CD4-positive, alpha-beta memory T cell (primary cell): ENCODE measurements around the gene JADE2. TPM values are rescaled to one million over a fixed set of nuclear protein-coding genes. Genes with fewer than 3 reads are reported as not detected.

Experiments used
- CTCF ChIA-PET: fragments of 350-600 bp; sonication (Branson Sonifier 250); formaldehyde crosslinking; loops from one replicate; lab custom pipeline; 2021; ENCODE audit warnings: inconsistent platforms; ENCODE audit not compliant: partially characterized antibody; lab: Charles Lee
- POLR2A ChIA-PET: fragments of 350-600 bp; sonication (Branson Sonifier 250); formaldehyde crosslinking; loops from one replicate; lab custom pipeline; 2021; ENCODE audit not compliant: partially characterized antibody; lab: Charles Lee
- DNase-seq, 5 donors: peaks; one replicate each; pipeline versions ENCODE4 v3.0.0 to v3.0.0-alpha.2; 2020 to 2022; ENCODE audit warnings: mixed read lengths in 1 of 5
- H3K27ac ChIP-seq: one replicate; pipeline ENCODE4 v1.7.0; 2013; ENCODE audit warnings: low read depth, low read length
- H3K27me3 ChIP-seq: 2 replicates; pipeline ENCODE4 v1.7.0; 2013; ENCODE audit warnings: mild to moderate bottlenecking, low read length, moderate library complexity; ENCODE audit not compliant: insufficient read depth
- H3K36me3 ChIP-seq: 2 replicates; pipeline ENCODE4 v1.7.0; 2013; ENCODE audit warnings: mild to moderate bottlenecking, low read length, moderate library complexity; ENCODE audit not compliant: insufficient read depth
- H3K4me1 ChIP-seq: 2 replicates; pipeline ENCODE4 v1.7.0; 2013; ENCODE audit warnings: mild to moderate bottlenecking, low read length, moderate library complexity; ENCODE audit not compliant: insufficient read depth
- H3K4me3 ChIP-seq, 2 donors: one replicate each; pipeline ENCODE4 v1.7.0; 2013; ENCODE audit warnings: low read length in 2 of 2, mild to moderate bottlenecking in 1 of 2
- H3K9me3 ChIP-seq, 2 donors: one replicate each; pipeline ENCODE4 v1.7.0; 2013; ENCODE audit warnings: low read length in 2 of 2, control low read depth in 1 of 2; ENCODE audit not compliant: control insufficient read depth in 1 of 2
- H3K27ac Mint-ChIP-seq, 7 donors: one replicate each; pipeline ENCODE4 v1.8.0; 2020 to 2021; ENCODE audit warnings: mixed read lengths in 7 of 7, mild to moderate bottlenecking in 6 of 7, inconsistent platforms in 3 of 7, moderate library complexity in 3 of 7
- H3K27me3 Mint-ChIP-seq, 2 donors: one replicate each; pipeline ENCODE4 v1.8.0; 2020 to 2021; ENCODE audit warnings: mixed read lengths in 2 of 2
- H3K36me3 Mint-ChIP-seq, 2 donors: one replicate each; pipeline ENCODE4 v1.8.0; 2020 to 2021; ENCODE audit warnings: mixed read lengths in 2 of 2, inconsistent platforms in 1 of 2, mild to moderate bottlenecking in 1 of 2
- H3K4me1 Mint-ChIP-seq, 4 donors: one replicate each; pipeline ENCODE4 v1.8.0; 2020 to 2021; ENCODE audit warnings: mixed read lengths in 4 of 4, mild to moderate bottlenecking in 1 of 4
- H3K4me3 Mint-ChIP-seq, 8 donors: one replicate each; pipeline ENCODE4 v1.8.0; 2020 to 2021; ENCODE audit warnings: mixed read lengths in 8 of 8, mild to moderate bottlenecking in 7 of 8, moderate library complexity in 6 of 8, inconsistent platforms in 3 of 8
- H3K9me3 Mint-ChIP-seq, 8 donors: one replicate each; pipeline ENCODE4 v1.8.0; 2020 to 2021; ENCODE audit warnings: mixed read lengths in 8 of 8, mild to moderate bottlenecking in 5 of 8, inconsistent platforms in 3 of 8, moderate library complexity in 1 of 8
- intact Hi-C: fragments of 100-400 bp; cut with micrococcal nuclease; formaldehyde crosslinking; loops from one replicate; pipeline ENCODE4 v1.15.1; 2023
- polyA plus RNA-seq, 2 donors: library from polyadenylated mRNA; unstranded; fragments of 300-500 nt; fragmentation: Illumina TruSeq; gene quantifications; one replicate each; pipeline ENCODE4 v1.2.3, GENCODE V29; 2021
- total RNA-seq, 2 experiments: library from RNA; stranded (reverse); gene quantifications; one replicate each; pipeline ENCODE4 v1.2.3, GENCODE V29; 2021

JADE2 gene
- total and polyA plus RNA-seq, 4 experiments from 2014 or later: 9.1 to 276 (median 154) TPM

DNA sequence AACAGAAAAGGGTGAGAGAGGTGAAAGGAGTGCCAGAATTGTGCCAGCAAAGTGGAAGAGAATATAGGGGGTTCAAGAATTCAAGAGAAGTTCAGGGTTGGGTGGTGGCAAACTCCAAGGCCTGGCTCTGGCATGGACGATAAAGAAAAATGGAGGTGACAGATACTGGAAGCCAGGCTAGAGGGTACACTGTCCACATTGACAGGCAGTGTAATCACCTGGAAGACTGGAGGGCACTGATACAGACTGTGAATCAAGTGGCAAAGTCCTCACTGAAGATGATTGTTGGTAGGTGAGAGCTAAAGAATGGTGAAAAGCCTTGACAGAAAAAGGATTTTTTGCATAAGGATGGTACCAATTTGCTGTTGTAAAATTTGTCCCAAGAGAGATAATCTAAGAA, 100.1 kb downstream of the JADE2 start:
- Mint-ChIP-seq H3K9me3 (no peaks in the 10 kb centered on the region), H3K4me3 (peak overlapping the region in 1 of 8 donors; percentile 58), H3K36me3 (peaks cover 19 to 35% of the 10 kb centered on the region in 2 donors), H3K27ac (peak overlapping the region in 5 of 7 donors; percentile 27 to 82 (median 80)), H3K4me1 (peaks cover 17 to 31% (median 24%) of the 10 kb centered on the region in 4 donors), H3K27me3 (no peaks in the 10 kb centered on the region)
- Histone ChIP-seq H3K9me3 (no peaks in the 10 kb centered on the region), H3K4me1 (peaks cover 12% of the 10 kb centered on the region), H3K36me3 (peaks cover 29% of the 10 kb centered on the region), H3K27me3 (no peaks in the 10 kb centered on the region), H3K27ac (no peak overlapping the region), H3K4me3 (no peak overlapping the region)
- ChIA-PET CTCF (no interaction called here), POLR2A (no interaction called here)
- intact Hi-C loops: no loop called here
- no peak for DNase-seq

DNA sequence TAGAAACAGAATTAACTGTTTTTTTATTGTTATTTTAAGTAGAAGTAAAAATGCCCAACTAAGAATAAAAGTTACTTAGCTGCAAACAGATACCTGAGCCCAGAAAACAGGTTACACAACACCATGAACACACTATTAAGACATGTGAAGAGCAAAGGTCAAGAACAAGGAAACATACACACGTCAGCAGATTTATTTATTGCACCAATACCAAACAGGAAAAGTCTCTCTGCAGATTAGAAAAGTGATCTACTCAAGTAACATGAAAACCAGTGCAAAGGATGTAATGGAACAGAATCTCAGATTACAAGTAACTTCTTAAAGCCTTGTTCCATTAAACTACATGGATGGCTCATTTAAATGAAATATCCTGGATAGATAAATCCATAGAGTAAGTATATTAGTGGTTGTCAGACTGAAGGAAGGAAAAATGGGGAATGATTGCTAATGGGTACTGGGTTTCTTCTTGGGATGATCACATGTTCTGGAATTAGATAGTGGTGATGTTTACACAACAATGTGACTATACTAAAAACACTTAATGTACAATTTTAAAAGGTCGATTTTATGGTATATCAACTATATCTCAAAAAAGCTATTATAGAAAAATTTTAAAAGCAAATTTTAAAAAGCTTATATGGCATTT, 101.0 kb downstream of the JADE2 start:
- CTCF ChIA-PET: interaction anchor here (0.6 kb wide), 1 partner anchor 219 kb away, joined by 3 read pairs; no protein-coding TSS in a partner anchor
- Mint-ChIP-seq H3K27me3 (no peaks in the 10 kb centered on the region), H3K36me3 (peaks cover 19 to 33% of the 10 kb centered on the region in 2 donors), H3K27ac (peak overlapping the region in 5 of 7 donors; percentile 23 to 85 (median 37)), H3K9me3 (no peaks in the 10 kb centered on the region), H3K4me1 (peaks cover 21 to 37% (median 30%) of the 10 kb centered on the region in 4 donors), H3K4me3 (peak overlapping the region in 3 of 8 donors; percentile 1 to 45 (median 1))
- Histone ChIP-seq H3K4me3 (no peak overlapping the region), H3K36me3 (peaks cover 24% of the 10 kb centered on the region), H3K27me3 (no peaks in the 10 kb centered on the region), H3K27ac (no peak overlapping the region), H3K9me3 (no peaks in the 10 kb centered on the region), H3K4me1 (peaks cover 20% of the 10 kb centered on the region)
- no peak for DNase-seq
- POLR2A ChIA-PET: no interaction called here
- intact Hi-C loops: no loop called here

Other genes starting within 250 kb of the JADE2 start
- gene CDKL3, start 158.5 kb upstream of the JADE2 start, total RNA-seq: 1 to 10 TPM in 1 of 2 experiments, under 1 TPM in 1; 0.44 to 1.1 TPM
- gene CDKL3, start 158.5 kb upstream of the JADE2 start, polyA plus RNA-seq: under 1 TPM in 1 of 2 donors, not detected in 1; 0.50 TPM
- gene UBE2B, start 154.1 kb upstream of the JADE2 start, total RNA-seq: 100 to 1,000 TPM; 121 to 124 TPM
- 100 to 1,000 TPM in 1 of 2 donors, 10 to 100 TPM in 1; 86.9 to 118 TPM for gene UBE2B, start 154.1 kb upstream of the JADE2 start, polyA plus RNA-seq
- 10 to 100 TPM; 14.7 to 15.1 TPM for gene CDKN2AIPNL, start 113.8 kb upstream of the JADE2 start, total RNA-seq
- gene CDKN2AIPNL, start 113.8 kb upstream of the JADE2 start, polyA plus RNA-seq: 10 to 100 TPM; 25.2 to 32.4 TPM
- 10 to 100 TPM; 47.5 to 51.4 TPM for gene SAR1B, start 107.2 kb downstream of the JADE2 start, total RNA-seq
- gene SAR1B, start 107.2 kb downstream of the JADE2 start, polyA plus RNA-seq: 10 to 100 TPM; 42.2 to 47.6 TPM
- gene SEC24A, start 123.1 kb downstream of the JADE2 start, total RNA-seq: 10 to 100 TPM; 16.1 to 16.6 TPM
- 1 to 10 TPM; 7.5 to 8.6 TPM for gene SEC24A, start 123.1 kb downstream of the JADE2 start, polyA plus RNA-seq
- 10 to 100 TPM; 26.7 to 33.8 TPM for gene CAMLG, start 212.9 kb downstream of the JADE2 start, total RNA-seq
- 10 to 100 TPM; 41.0 to 48.2 TPM for gene CAMLG, start 212.9 kb downstream of the JADE2 start, polyA plus RNA-seq
- 10 to 100 TPM; 59.9 to 66.8 TPM for gene DDX46, start 233.1 kb downstream of the JADE2 start, total RNA-seq
- gene DDX46, start 233.1 kb downstream of the JADE2 start, polyA plus RNA-seq: 10 to 100 TPM; 19.6 to 25.1 TPM